OCI-LY7 (cell line): Measurements from ENCODE around the gene ZNF277. TPM values are rescaled to one million over a fixed set of nuclear protein-coding genes. Genes with fewer than 3 reads are reported as not detected.

ENCODE experiments used
- BruUV-seq: library from RNA; stranded (reverse); fragments of 400-500 nt; replicated peaks from 2 replicates; lab custom pipeline; 2021; lab: Mats Ljungman, UMichigan
- CTCF ChIA-PET: fragments of 300-600 bp; sonication (Branson Sonifier 250); formaldehyde crosslinking; loops from one replicate; lab custom pipeline; 2022; ENCODE audit warnings: antibody characterized with exemption; ENCODE audit not compliant: unreplicated experiment; lab: Charles Lee
- POLR2A ChIA-PET: fragments of 300-600 bp; sonication (Branson Sonifier 250); formaldehyde crosslinking; loops from one replicate; lab custom pipeline; 2022; ENCODE audit warnings: antibody characterized with exemption; lab: Charles Lee
- DNase-seq: peaks from one replicate; pipeline ENCODE4 v3.0.0-alpha.2; 2015; ENCODE audit warnings: low spot score
- H2AFZ ChIP-seq: fragments of 200-600 bp; sonication (generic), shearing (Covaris generic); 2 replicates; pipeline ENCODE4 v1.6.1; 2014; ENCODE audit warnings: mild to moderate bottlenecking, antibody characterized with exemption, low read length, moderate library complexity
- H3K27ac ChIP-seq: fragments of 200-600 bp; sonication (generic); 2 replicates; pipeline ENCODE4 v1.5.1; 2014; ENCODE audit warnings: mixed run types, low read depth, mild to moderate bottlenecking, moderate library complexity, low read length, inconsistent platforms; ENCODE audit not compliant: poor library complexity, severe bottlenecking
- H3K36me3 ChIP-seq: fragments of 200-600 bp; sonication (generic); 2 replicates; pipeline ENCODE4 v1.6.1; 2014; ENCODE audit warnings: mild to moderate bottlenecking, antibody characterized with exemption, low read length, moderate library complexity, mixed read lengths; ENCODE audit not compliant: insufficient read depth
- H3K4me1 ChIP-seq: fragments of 200-600 bp; sonication (generic); 2 replicates; pipeline ENCODE4 v1.5.1; 2014; ENCODE audit warnings: mild to moderate bottlenecking, low read length; ENCODE audit not compliant: insufficient read depth, poor library complexity, severe bottlenecking
- H3K4me2 ChIP-seq: fragments of 200-600 bp; sonication (generic); 2 replicates; pipeline ENCODE4 v1.6.1; 2014; ENCODE audit warnings: mild to moderate bottlenecking, low read length
- H3K4me3 ChIP-seq: fragments of 200-600 bp; sonication (generic); 2 replicates; pipeline ENCODE4 v1.5.1; 2014; ENCODE audit warnings: mild to moderate bottlenecking, low read depth, low read length; ENCODE audit not compliant: poor library complexity, severe bottlenecking
- H3K79me2 ChIP-seq: fragments of 200-600 bp; sonication (generic); 2 replicates; pipeline ENCODE4 v1.6.1; 2016; ENCODE audit warnings: low read depth, mild to moderate bottlenecking, low read length, moderate library complexity, mixed read lengths; ENCODE audit not compliant: insufficient read depth
- H3K9me2 ChIP-seq: fragments of 200-600 bp; sonication (generic); 2 replicates; pipeline ENCODE4 v1.6.1; 2016; ENCODE audit warnings: mild to moderate bottlenecking, low read length, mixed read lengths; ENCODE audit not compliant: insufficient read depth
- H3K9me3 ChIP-seq: fragments of 200-600 bp; sonication (generic); 2 replicates; pipeline ENCODE4 v1.6.1; 2014; ENCODE audit warnings: mild to moderate bottlenecking, mixed run types, low read length, mixed read lengths
- H4K20me1 ChIP-seq: fragments of 200-600 bp; sonication (generic); 2 replicates; pipeline ENCODE4 v1.6.1; 2014; ENCODE audit warnings: mild to moderate bottlenecking, antibody characterized with exemption, low read length, moderate library complexity, mixed read lengths; ENCODE audit not compliant: insufficient read depth
- CTCF ChIP-seq: fragments of 200-600 bp; sonication (generic); conservative IDR thresholded peaks from 2 replicates; pipeline ENCODE4 v1.5.1; 2014; ENCODE audit warnings: mild to moderate bottlenecking, antibody characterized with exemption, low read length, moderate library complexity, mixed read lengths
- EZH2phosphoT487 ChIP-seq: fragments of 200-600 bp; sonication (generic); IDR thresholded peaks from 2 replicates; pipeline ENCODE4 v1.6.1; 2018; ENCODE audit warnings: low read depth, borderline replicate concordance, mild to moderate bottlenecking, mixed run types, antibody characterized with exemption, low read length, moderate library complexity, mixed read lengths
- intact Hi-C: fragments of 100-400 bp; cut with micrococcal nuclease; formaldehyde crosslinking; loops from one replicate; pipeline ENCODE4 v1.10.0; 2022; ENCODE audit not compliant: unreplicated experiment
- total RNA-seq, 2 experiments: library from RNA; depleted of rRNA in 1 of 2; stranded (reverse); fragments of >200 nt in 1 of 2; shearing (Covaris generic) in 1 of 2; gene quantifications; 2 replicates each; pipeline ENCODE4 v1.2.3, GENCODE V29; 2014 to 2022

The ZNF277 gene
- total RNA-seq, 2 experiments from 2014 or later: 18.1 to 20.5 TPM

GRCh38 chr7:112362731-112363131, 156.2 kb downstream of the ZNF277 start:
- no peaks in the 10 kb centered on the region for H3K79me2 ChIP-seq
- no peaks in the 10 kb centered on the region for H3K9me2 ChIP-seq
- no peak overlapping the region for H3K27ac ChIP-seq
- CTCF ChIA-PET: interaction anchor here (0.5 to 0.6 kb wide), 2 partner anchors 16 to 45 kb away, joined by 3 to 4 read pairs; no protein-coding TSS in a partner anchor
- no peak overlapping the region for H3K4me2 ChIP-seq
- no peak overlapping the region for H3K4me3 ChIP-seq
- H3K9me3 ChIP-seq: peaks cover 6% of the 10 kb centered on the region; the same call in 1 of the 2 replicates
- POLR2A ChIA-PET: interaction anchor here (0.6 to 0.7 kb wide), 2 partner anchors 57 to 127 kb away, joined by 3 read pairs; no protein-coding TSS in a partner anchor
- no peak for TF ChIP-seq CTCF
- no peak for TF ChIP-seq EZH2phosphoT487
- H2AFZ ChIP-seq: no peak overlapping the region
- H3K4me1 ChIP-seq: no peaks in the 10 kb centered on the region
- intact Hi-C loops: no loop called here
- BruUV-seq: no TSS peak
- no peaks in the 10 kb centered on the region; the same call in 1 of the 2 replicates for H4K20me1 ChIP-seq
- DNase-seq: no peak
- no peaks in the 10 kb centered on the region for H3K36me3 ChIP-seq

GRCh38 chr7:112364388-112364787, 157.9 kb downstream of the ZNF277 start:
- no peak overlapping the region for H2AFZ ChIP-seq
- H3K36me3 ChIP-seq: no peaks in the 10 kb centered on the region
- H3K4me1 ChIP-seq: no peaks in the 10 kb centered on the region
- no TSS peak for BruUV-seq
- POLR2A ChIA-PET: no interaction called here
- no peaks in the 10 kb centered on the region for H3K79me2 ChIP-seq
- TF ChIP-seq CTCF: no peak
- H4K20me1 ChIP-seq: no peaks in the 10 kb centered on the region
- no peak overlapping the region for H3K4me2 ChIP-seq
- intact Hi-C loops: no loop called here
- DNase-seq: no peak
- no peak overlapping the region for H3K27ac ChIP-seq
- no peaks in the 10 kb centered on the region for H3K9me2 ChIP-seq
- peaks cover 6% of the 10 kb centered on the region; the same call in 1 of the 2 replicates for H3K9me3 ChIP-seq
- CTCF ChIA-PET: no interaction called here
- H3K4me3 ChIP-seq: no peak overlapping the region

- ChIA-PET CTCF (no interaction called here), POLR2A (no interaction called here)
- no peaks in the 10 kb centered on the region for H3K36me3 ChIP-seq
- no TSS peak for BruUV-seq
- no peaks in the 10 kb centered on the region for H4K20me1 ChIP-seq
- intact Hi-C loops: no loop called here
- no peaks in the 10 kb centered on the region for H3K9me2 ChIP-seq
- no peak overlapping the region for H3K4me2 ChIP-seq
- H2AFZ ChIP-seq: no peak overlapping the region
- no peaks in the 10 kb centered on the region; the same call in 1 of the 2 replicates for H3K9me3 ChIP-seq
- TF ChIP-seq CTCF: no peak
- no peak for TF ChIP-seq EZH2phosphoT487
- no peak overlapping the region for H3K4me3 ChIP-seq
- H3K79me2 ChIP-seq: no peaks in the 10 kb centered on the region
- H3K4me1 ChIP-seq: no peaks in the 10 kb centered on the region
- no peak overlapping the region for H3K27ac ChIP-seq
- no peak for DNase-seq
Observed at GRCh38 chr7:112365551-112365950, 159.1 kb downstream of the ZNF277 start.
